SK-N-SH treated with all-trans-retinoic acid at 6 μM for 48 hours (cell line): ENCODE measurements around the gene KCNK15.

Experiments used
- BACH2 ChIP-seq: fragments of 250-450 bp; sonication (Bioruptor Pico); IDR thresholded peaks from 2 replicates; pipeline ENCODE4 v1.9.0; 2021; ENCODE audit warnings: mild to moderate bottlenecking, borderline replicate concordance
- ISL1 ChIP-seq: fragments of 250-450 bp; sonication (Bioruptor Pico); IDR thresholded peaks from 2 replicates; pipeline ENCODE4 v2.1.2; 2022; ENCODE audit warnings: mild to moderate bottlenecking, moderate library complexity
- PPARA ChIP-seq: fragments of 250-450 bp; sonication (Bioruptor Pico); IDR thresholded peaks from 2 replicates; pipeline ENCODE4 v1.5.0; 2020; ENCODE audit warnings: mild to moderate bottlenecking, borderline replicate concordance
- RARB ChIP-seq: fragments of 250-450 bp; sonication (Bioruptor Pico); IDR thresholded peaks from 2 replicates; pipeline ENCODE4 v1.8.0; 2021; ENCODE audit warnings: mild to moderate bottlenecking, moderate library complexity
- ZC3H10 ChIP-seq: fragments of 250-450 bp; sonication (Bioruptor Pico); IDR thresholded peaks from 2 replicates; pipeline ENCODE4 v1.5.1; 2021; ENCODE audit warnings: mild to moderate bottlenecking, moderate library complexity
- ZFP3 ChIP-seq: fragments of 250-450 bp; sonication (Bioruptor Pico); IDR thresholded peaks from 2 replicates; pipeline ENCODE4 v1.5.0; 2020; ENCODE audit warnings: mild to moderate bottlenecking, moderate library complexity
- ZFP30 ChIP-seq: fragments of 450-650 bp; formaldehyde crosslinking; IDR thresholded peaks from 2 replicates; pipeline ENCODE4 v1.5.0; 2022; ENCODE audit warnings: mild to moderate bottlenecking, moderate library complexity
- ZNF565 ChIP-seq: fragments of 450-650 bp; formaldehyde crosslinking; conservative IDR thresholded peaks from 2 replicates; pipeline ENCODE4 v1.5.0; 2020; ENCODE audit warnings: low read depth, mild to moderate bottlenecking, moderate library complexity
- ZNF70 ChIP-seq: fragments of 450-650 bp; formaldehyde crosslinking; IDR thresholded peaks from 2 replicates; pipeline ENCODE4 v1.5.0; 2020; ENCODE audit warnings: mild to moderate bottlenecking, moderate library complexity
- TF ChIP-seq, protein P1 (sequence below): fragments of 250-450 bp; sonication (Bioruptor Pico); IDR thresholded peaks from 2 replicates; pipeline ENCODE4 v1.8.0; 2020; ENCODE audit warnings: mild to moderate bottlenecking, moderate library complexity, borderline replicate concordance
- TF ChIP-seq, protein P2 (sequence below): fragments of 250-450 bp; sonication (Bioruptor Pico); IDR thresholded peaks from 2 replicates; pipeline ENCODE4 v1.5.1; 2020; ENCODE audit warnings: low read depth, mild to moderate bottlenecking, moderate library complexity
- TF ChIP-seq, protein P3 (sequence below): fragments of 250-450 bp; sonication (Bioruptor Pico); IDR thresholded peaks from 2 replicates; pipeline ENCODE4 v1.8.0; 2021; ENCODE audit warnings: low read depth, mild to moderate bottlenecking, moderate library complexity, borderline replicate concordance
- TF ChIP-seq, protein P4 (sequence below): fragments of 250-450 bp; sonication (Bioruptor Pico); IDR thresholded peaks from 2 replicates; pipeline ENCODE4 v1.5.0; 2020; ENCODE audit warnings: mild to moderate bottlenecking, moderate library complexity

DNA sequence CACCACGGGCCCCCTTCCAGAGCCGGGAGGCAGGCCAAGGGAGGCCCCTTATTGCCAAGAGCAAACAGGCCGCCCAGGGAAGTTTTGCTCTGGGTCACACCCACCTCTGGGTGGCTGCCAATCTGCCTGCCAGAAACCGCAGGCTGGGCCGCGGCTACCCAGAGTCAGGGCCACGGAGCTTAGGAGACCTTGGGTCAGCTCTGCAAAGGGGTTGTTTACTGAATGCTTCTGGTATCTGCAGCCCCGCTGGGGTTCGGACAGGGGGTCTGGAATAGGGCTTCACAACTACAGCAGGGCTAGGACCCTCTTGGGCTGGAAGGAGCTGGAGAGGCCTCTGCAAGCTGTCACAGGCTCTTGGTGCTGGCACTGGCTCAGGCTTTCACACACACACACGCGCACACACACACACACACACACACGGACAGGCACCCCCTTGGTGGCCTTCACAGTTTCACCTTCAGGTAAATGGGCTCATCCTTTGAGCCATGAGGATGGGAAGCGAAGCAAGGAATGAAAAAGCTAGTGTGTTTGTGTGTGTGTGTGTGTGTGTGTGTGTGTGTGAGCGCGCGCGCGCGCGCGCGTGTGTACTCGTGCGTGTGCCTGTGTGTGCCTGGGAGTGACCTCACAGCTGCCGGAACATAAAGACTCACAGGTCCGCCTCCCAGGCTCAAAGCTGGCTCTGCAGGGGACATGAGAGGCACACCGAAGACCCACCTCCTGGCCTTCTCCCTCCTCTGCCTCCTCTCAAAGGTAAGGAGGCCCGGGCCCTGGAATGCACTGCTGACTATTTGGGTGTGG, 30.8 kb upstream of the KCNK15 start, which contains the start of gene CCN5:
- TF ChIP-seq, protein P1, sequence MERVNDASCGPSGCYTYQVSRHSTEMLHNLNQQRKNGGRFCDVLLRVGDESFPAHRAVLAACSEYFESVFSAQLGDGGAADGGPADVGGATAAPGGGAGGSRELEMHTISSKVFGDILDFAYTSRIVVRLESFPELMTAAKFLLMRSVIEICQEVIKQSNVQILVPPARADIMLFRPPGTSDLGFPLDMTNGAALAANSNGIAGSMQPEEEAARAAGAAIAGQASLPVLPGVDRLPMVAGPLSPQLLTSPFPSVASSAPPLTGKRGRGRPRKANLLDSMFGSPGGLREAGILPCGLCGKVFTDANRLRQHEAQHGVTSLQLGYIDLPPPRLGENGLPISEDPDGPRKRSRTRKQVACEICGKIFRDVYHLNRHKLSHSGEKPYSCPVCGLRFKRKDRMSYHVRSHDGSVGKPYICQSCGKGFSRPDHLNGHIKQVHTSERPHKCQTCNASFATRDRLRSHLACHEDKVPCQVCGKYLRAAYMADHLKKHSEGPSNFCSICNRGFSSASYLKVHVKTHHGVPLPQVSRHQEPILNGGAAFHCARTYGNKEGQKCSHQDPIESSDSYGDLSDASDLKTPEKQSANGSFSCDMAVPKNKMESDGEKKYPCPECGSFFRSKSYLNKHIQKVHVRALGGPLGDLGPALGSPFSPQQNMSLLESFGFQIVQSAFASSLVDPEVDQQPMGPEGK (CRISPR knock-in tag), result no peak
- TF ChIP-seq, protein P2, sequence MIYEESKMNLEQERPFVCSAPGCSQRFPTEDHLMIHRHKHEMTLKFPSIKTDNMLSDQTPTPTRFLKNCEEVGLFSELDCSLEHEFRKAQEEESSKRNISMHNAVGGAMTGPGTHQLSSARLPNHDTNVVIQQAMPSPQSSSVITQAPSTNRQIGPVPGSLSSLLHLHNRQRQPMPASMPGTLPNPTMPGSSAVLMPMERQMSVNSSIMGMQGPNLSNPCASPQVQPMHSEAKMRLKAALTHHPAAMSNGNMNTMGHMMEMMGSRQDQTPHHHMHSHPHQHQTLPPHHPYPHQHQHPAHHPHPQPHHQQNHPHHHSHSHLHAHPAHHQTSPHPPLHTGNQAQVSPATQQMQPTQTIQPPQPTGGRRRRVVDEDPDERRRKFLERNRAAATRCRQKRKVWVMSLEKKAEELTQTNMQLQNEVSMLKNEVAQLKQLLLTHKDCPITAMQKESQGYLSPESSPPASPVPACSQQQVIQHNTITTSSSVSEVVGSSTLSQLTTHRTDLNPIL, result no peak
- TF ChIP-seq, protein P3, sequence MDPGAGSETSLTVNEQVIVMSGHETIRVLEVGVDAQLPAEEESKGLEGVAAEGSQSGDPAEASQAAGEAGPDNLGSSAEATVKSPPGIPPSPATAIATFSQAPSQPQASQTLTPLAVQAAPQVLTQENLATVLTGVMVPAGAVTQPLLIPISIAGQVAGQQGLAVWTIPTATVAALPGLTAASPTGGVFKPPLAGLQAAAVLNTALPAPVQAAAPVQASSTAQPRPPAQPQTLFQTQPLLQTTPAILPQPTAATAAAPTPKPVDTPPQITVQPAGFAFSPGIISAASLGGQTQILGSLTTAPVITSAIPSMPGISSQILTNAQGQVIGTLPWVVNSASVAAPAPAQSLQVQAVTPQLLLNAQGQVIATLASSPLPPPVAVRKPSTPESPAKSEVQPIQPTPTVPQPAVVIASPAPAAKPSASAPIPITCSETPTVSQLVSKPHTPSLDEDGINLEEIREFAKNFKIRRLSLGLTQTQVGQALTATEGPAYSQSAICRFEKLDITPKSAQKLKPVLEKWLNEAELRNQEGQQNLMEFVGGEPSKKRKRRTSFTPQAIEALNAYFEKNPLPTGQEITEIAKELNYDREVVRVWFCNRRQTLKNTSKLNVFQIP (CRISPR knock-in tag), result no peak
- no peak for TF ChIP-seq RARB (CRISPR knock-in tag)
- no peak for TF ChIP-seq ISL1
- TF ChIP-seq, protein P4, sequence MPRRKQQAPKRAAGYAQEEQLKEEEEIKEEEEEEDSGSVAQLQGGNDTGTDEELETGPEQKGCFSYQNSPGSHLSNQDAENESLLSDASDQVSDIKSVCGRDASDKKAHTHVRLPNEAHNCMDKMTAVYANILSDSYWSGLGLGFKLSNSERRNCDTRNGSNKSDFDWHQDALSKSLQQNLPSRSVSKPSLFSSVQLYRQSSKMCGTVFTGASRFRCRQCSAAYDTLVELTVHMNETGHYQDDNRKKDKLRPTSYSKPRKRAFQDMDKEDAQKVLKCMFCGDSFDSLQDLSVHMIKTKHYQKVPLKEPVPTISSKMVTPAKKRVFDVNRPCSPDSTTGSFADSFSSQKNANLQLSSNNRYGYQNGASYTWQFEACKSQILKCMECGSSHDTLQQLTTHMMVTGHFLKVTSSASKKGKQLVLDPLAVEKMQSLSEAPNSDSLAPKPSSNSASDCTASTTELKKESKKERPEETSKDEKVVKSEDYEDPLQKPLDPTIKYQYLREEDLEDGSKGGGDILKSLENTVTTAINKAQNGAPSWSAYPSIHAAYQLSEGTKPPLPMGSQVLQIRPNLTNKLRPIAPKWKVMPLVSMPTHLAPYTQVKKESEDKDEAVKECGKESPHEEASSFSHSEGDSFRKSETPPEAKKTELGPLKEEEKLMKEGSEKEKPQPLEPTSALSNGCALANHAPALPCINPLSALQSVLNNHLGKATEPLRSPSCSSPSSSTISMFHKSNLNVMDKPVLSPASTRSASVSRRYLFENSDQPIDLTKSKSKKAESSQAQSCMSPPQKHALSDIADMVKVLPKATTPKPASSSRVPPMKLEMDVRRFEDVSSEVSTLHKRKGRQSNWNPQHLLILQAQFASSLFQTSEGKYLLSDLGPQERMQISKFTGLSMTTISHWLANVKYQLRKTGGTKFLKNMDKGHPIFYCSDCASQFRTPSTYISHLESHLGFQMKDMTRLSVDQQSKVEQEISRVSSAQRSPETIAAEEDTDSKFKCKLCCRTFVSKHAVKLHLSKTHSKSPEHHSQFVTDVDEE (CRISPR knock-in tag), result no peak
- no peak for TF ChIP-seq ZNF70 (CRISPR knock-in tag)
- TF ChIP-seq ZFP30 (CRISPR knock-in tag), result no peak
- no peak for TF ChIP-seq BACH2 (CRISPR knock-in tag)
- no peak for TF ChIP-seq ZFP3 (CRISPR knock-in tag)
- TF ChIP-seq ZC3H10 (CRISPR knock-in tag), result no peak
- TF ChIP-seq ZNF565 (CRISPR knock-in tag), result no peak
- TF ChIP-seq PPARA (CRISPR knock-in tag), result no peak
